K562 (cell line): ENCODE results near the gene LONP1. TPM values are rescaled to one million over a fixed set of nuclear protein-coding genes. Genes with fewer than 3 reads are reported as not detected.

ENCODE experiments used
- ARHGAP35 ChIP-seq: fragments of 450-650 bp; IDR thresholded peaks from 2 replicates; pipeline ENCODE4 v1.6.1; 2018; ENCODE audit not compliant: partially characterized antibody
- ARID1B ChIP-seq: fragments of 450-650 bp; IDR thresholded peaks from 2 replicates; pipeline ENCODE4 v1.6.1; 2016; ENCODE audit warnings: antibody characterized with exemption, mild to moderate bottlenecking, inconsistent platforms
- HMG20B ChIP-seq: fragments of 250-450 bp; sonication (Bioruptor Pico); IDR thresholded peaks from 2 replicates; pipeline ENCODE4 v1.5.0; 2021; ENCODE audit warnings: mild to moderate bottlenecking
- SAFB ChIP-seq: fragments of 200-400 bp; formaldehyde crosslinking; IDR thresholded peaks from 2 replicates; pipeline ENCODE4 v1.6.1; 2017; ENCODE audit warnings: low read depth, low read length, borderline replicate concordance
- SMAD1 ChIP-seq: fragments of 150-350 bp; IDR thresholded peaks from 2 replicates; pipeline ENCODE4 v1.6.1; 2014; ENCODE audit warnings: low read length, low read depth; ENCODE audit not compliant: partially characterized antibody
- SMARCC2 ChIP-seq: fragments of 450-650 bp; IDR thresholded peaks from 2 replicates; pipeline ENCODE4 v1.6.1; 2017; ENCODE audit warnings: antibody characterized with exemption, moderate library complexity, mild to moderate bottlenecking, low read depth
- SUPT5H ChIP-seq: fragments of 450-650 bp; IDR thresholded peaks from 2 replicates; pipeline ENCODE4 v1.6.1; 2016
- TBP ChIP-seq: optimal IDR thresholded peaks from 2 replicates; pipeline ENCODE3; 2011; ENCODE audit warnings: low read depth, low read length, improper control_type of control experiment
- TRIM24 ChIP-seq, 2 experiments: fragments of 450-650 bp; IDR thresholded peaks; 2 replicates each; pipeline ENCODE4 v1.6.1; 2016
- ZC3H4 ChIP-seq: sonication (generic); formaldehyde crosslinking; IDR thresholded peaks from 2 replicates; pipeline ENCODE4 v1.9.0; 2021; ENCODE audit warnings: missing genetic modification reagents, borderline replicate concordance
- ZFPM2 ChIP-seq: fragments of 250-450 bp; sonication (Bioruptor Pico); IDR thresholded peaks from 2 replicates; pipeline ENCODE4 v1.5.1; 2022; ENCODE audit warnings: mild to moderate bottlenecking
- ZNF184 ChIP-seq: sonication (generic); formaldehyde crosslinking; IDR thresholded peaks from 2 replicates; pipeline ENCODE4 v1.5.0; 2020; ENCODE audit warnings: missing genetic modification reagents
- ZNF311 ChIP-seq: fragments of 250-450 bp; sonication (Bioruptor Pico); IDR thresholded peaks from 2 replicates; pipeline ENCODE4 v1.4.0; 2020; ENCODE audit warnings: mild to moderate bottlenecking, moderate library complexity
- ZNF589 ChIP-seq: fragments of 200-800 bp; sonication (Bioruptor generic); IDR thresholded peaks from 2 replicates; pipeline ENCODE4 v1.6.1; 2016; ENCODE audit warnings: low read depth, missing genetic modification characterization, missing compliant biosample characterization
- polyA plus RNA-seq, 8 experiments: library from polyadenylated mRNA; depleted of rRNA in 4 of 8; stranded (reverse) in 5 of 8; unstranded in 3 of 8; fragments of >200 nt; fragmentation: Nextera tagmentation in 2 of 8; fragmentation: Illumina TruSeq in 1 of 8; extraction: Ambion mirVana in 2 of 8; extraction: Trizol in 1 of 8; gene quantifications; 2 replicates each; pipeline versions ENCODE4 v1.2.1 to v1.2.3, GENCODE V29; 2011 to 2014; ENCODE audit warnings: inconsistent platforms in 1 of 8, missing spikeins in 1 of 8
- total RNA-seq, 7 experiments: library from RNA; depleted of rRNA in 6 of 7; stranded (reverse); fragments of >200 nt in 6 of 7; fragmentation: Illumina TruSeq in 2 of 7; extraction: Trizol in 2 of 7; gene quantifications; 2 replicates each; pipeline versions ENCODE4 v1.2.1 to v1.2.3, GENCODE V29; 2011 to 2021; ENCODE audit warnings: low replicate concordance in 1 of 7
- TF ChIP-seq, protein P1 (sequence below), 2 experiments: fragments of 450-650 bp; IDR thresholded peaks; 2 replicates each; pipeline ENCODE4 v1.6.1; 2016; ENCODE audit warnings: mild to moderate bottlenecking in 2 of 2, borderline replicate concordance in 1 of 2, low read depth in 1 of 2, moderate library complexity in 1 of 2
- TF ChIP-seq, protein P2 (sequence below): fragments of 450-650 bp; formaldehyde crosslinking; IDR thresholded peaks from 2 replicates; pipeline ENCODE4 v1.4.0; 2020; ENCODE audit warnings: mild to moderate bottlenecking, moderate library complexity
- TF ChIP-seq, protein P3 (sequence below): sonication (generic); formaldehyde crosslinking; IDR thresholded peaks from 2 replicates; pipeline ENCODE4 v1.8.1; 2022; ENCODE audit warnings: missing genetic modification reagents

LONP1 gene
- total and polyA plus RNA-seq, 9 of the 15 experiments (the other 6 are each of a cell fraction or from before 2014, with no cell fraction given), result 1.1 to 238 (median 84.5) TPM

DNA sequence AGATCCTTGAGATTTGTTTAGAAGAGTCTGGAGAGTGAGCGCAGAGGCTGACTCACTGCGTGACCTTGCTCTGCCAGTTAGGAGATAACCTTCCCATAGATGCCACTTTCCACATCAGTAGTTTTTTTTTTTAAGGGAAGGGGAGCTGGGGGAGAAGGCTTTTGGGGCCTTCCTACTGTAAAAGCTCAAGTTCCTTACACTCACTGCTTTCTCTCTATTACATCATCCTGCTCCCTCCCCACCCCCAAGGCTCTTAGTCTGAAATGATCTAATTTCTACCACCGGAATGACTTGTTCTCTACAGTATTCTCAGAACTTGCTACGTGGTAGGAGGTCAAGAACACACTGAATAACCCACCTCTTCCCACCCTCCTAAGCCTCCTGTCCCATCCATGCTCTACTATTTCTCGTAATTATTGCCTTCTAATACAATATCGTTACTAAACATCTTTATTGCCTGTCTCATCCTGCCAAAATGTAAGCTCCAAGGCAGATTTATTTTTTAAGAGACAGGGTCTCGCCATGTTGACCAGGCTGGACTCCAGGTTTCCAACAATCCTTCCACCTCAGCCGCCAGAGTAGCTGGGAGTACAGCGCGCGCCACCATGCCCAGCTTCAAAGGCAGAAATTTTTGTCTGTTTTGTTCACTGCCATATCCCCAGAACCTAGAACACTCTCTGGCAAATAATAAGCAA lies 1.2 kb downstream of the LONP1 start (continued):
- TF ChIP-seq ZFPM2 (CRISPR knock-in tag), result peak; percentile 74; the same call in 1 of the 2 replicates
- TF ChIP-seq SAFB, result no peak
- peak; percentile 65 for TF ChIP-seq SMARCC2
- no peak for TF ChIP-seq ARHGAP35
- TF ChIP-seq, protein P1, sequence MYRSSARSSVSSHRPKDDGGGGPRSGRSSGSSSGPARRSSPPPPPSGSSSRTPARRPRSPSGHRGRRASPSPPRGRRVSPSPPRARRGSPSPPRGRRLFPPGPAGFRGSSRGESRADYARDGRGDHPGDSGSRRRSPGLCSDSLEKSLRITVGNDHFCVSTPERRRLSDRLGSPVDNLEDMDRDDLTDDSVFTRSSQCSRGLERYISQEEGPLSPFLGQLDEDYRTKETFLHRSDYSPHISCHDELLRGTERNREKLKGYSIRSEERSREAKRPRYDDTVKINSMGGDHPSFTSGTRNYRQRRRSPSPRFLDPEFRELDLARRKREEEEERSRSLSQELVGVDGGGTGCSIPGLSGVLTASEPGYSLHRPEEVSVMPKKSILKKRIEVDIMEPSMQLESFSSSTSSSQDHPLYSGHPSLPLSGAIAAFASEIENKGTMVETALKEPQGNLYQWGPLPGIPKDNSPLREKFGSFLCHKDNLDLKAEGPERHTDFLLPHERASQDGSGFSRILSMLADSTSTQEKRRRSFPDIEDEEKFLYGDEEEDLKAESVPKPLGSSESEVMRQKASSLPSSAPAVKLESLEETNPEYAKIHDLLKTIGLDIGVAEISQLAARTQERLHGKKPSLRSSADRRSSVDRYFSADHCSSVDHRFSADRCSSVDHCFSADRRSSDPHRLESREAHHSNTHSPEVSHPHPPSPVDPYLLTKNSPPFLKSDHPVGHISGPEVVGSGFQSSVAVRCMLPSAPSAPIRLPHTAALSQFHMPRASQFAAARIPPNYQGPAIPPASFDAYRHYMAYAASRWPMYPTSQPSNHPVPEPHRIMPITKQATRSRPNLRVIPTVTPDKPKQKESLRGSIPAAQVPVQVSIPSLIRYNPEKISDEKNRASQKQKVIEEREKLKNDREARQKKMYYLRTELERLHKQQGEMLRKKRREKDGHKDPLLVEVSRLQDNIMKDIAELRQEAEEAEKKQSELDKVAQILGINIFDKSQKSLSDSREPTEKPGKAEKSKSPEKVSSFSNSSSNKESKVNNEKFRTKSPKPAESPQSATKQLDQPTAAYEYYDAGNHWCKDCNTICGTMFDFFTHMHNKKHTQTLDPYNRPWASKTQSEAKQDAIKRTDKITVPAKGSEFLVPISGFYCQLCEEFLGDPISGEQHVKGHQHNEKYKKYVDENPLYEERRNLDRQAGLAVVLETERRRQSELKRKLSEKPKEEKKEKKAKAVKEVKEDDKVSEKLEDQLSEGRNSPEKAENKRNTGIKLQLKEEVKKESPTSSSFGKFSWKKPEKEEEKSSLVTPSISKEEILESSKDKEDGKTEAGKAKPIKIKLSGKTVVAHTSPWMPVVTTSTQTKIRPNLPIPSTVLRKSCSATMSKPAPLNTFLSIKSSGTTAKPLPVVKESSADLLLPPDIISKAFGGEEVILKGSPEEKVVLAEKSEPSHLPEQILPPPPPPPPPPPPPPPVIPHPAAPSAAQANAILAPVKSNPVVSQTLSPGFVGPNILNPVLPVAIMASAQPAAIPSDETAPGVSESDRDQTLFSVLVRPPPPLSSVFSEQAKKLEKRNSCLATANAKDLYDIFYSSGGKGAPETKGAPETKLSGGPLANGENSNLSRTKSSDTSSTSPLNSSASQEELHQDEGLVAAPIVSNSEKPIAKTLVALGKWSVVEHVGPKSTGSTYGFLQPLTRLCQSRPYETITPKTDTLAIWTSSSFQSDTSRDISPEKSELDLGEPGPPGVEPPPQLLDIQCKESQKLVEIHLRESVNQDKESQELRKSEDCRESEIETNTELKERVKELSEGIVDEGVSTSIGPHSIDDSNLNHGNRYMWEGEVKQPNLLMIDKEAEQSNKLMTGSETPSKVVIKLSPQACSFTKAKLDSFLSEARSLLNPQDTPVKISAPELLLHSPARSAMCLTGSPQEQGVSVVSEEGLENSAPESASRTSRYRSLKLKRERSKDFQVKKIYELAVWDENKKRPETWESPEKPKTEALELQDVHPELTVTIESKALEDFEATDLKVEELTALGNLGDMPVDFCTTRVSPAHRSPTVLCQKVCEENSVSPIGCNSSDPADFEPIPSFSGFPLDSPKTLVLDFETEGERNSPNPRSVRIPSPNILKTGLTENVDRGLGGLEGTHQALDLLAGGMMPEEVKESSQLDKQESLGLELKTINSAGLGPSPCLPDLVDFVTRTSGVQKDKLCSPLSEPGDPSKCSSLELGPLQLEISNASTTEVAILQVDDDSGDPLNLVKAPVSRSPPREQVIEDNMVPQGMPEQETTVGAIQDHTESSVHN (IDR thresholded peaks at IDR 0.05; ENCODE audit: borderline replicate concordance in 1 of 2, low read depth in 1 of 2), result peak in 1 of 2 experiments; percentile 70; a peak in 2 of 4 replicates
- 0 out of 2 replicates have a peak, but pooled peaks have one; percentile 21 for TF ChIP-seq ZNF311 (CRISPR knock-in tag)
- peak; percentile 78 to 85; a peak in 3 of 4 replicates for TF ChIP-seq TRIM24 (IDR thresholded peaks at IDR 0.05)
- TF ChIP-seq TBP, result peak; percentile 80
- TF ChIP-seq, protein P2, sequence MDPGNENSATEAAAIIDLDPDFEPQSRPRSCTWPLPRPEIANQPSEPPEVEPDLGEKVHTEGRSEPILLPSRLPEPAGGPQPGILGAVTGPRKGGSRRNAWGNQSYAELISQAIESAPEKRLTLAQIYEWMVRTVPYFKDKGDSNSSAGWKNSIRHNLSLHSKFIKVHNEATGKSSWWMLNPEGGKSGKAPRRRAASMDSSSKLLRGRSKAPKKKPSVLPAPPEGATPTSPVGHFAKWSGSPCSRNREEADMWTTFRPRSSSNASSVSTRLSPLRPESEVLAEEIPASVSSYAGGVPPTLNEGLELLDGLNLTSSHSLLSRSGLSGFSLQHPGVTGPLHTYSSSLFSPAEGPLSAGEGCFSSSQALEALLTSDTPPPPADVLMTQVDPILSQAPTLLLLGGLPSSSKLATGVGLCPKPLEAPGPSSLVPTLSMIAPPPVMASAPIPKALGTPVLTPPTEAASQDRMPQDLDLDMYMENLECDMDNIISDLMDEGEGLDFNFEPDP (CRISPR knock-in tag), result no peak
- TF ChIP-seq ZNF589 (CRISPR knock-in tag), result 0 out of 2 replicates have a peak, but pooled peaks have one; percentile 49
- peak; percentile 77 for TF ChIP-seq ARID1B
- TF ChIP-seq ZNF184 (CRISPR knock-in tag), result no peak
- peak; percentile 94 for TF ChIP-seq SUPT5H
- no peak for TF ChIP-seq HMG20B (CRISPR knock-in tag)
- peak; percentile 95 for TF ChIP-seq ZC3H4 (CRISPR knock-in tag)
- peak; percentile 94 for TF ChIP-seq SMAD1
- TF ChIP-seq, protein P3, sequence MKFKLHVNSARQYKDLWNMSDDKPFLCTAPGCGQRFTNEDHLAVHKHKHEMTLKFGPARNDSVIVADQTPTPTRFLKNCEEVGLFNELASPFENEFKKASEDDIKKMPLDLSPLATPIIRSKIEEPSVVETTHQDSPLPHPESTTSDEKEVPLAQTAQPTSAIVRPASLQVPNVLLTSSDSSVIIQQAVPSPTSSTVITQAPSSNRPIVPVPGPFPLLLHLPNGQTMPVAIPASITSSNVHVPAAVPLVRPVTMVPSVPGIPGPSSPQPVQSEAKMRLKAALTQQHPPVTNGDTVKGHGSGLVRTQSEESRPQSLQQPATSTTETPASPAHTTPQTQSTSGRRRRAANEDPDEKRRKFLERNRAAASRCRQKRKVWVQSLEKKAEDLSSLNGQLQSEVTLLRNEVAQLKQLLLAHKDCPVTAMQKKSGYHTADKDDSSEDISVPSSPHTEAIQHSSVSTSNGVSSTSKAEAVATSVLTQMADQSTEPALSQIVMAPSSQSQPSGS (CRISPR knock-in tag), result peak; percentile 51; the same call in 1 of the 2 replicates
